GM23338 (cell line): ENCODE results near the gene BNIP5. TPM values are rescaled to one million over a fixed set of nuclear protein-coding genes. Genes with fewer than 3 reads are reported as not detected.

ENCODE experiments used
- ATAC-seq: fragments of 200-7000 bp; cut with Tn5 transposase; 3 replicates; pipeline ENCODE4 v1.9.1; 2020
- DNase-seq: peaks from one replicate; pipeline ENCODE4 v3.0.0-alpha.2; 2015; ENCODE audit warnings: low spot score
- H2AFZ ChIP-seq: fragments of 200-600 bp; sonication (generic); 2 replicates; pipeline ENCODE4 v1.8.0; 2016; ENCODE audit warnings: antibody characterized with exemption, mild to moderate bottlenecking, moderate library complexity
- H3F3A ChIP-seq: fragments of 200-600 bp; sonication (generic); replicated peaks from 2 replicates; pipeline ENCODE4 v1.8.0; 2017; ENCODE audit warnings: antibody characterized with exemption, mixed run types, low read depth
- H3K27ac ChIP-seq: fragments of 200-600 bp; sonication (generic); 2 replicates; pipeline ENCODE4 v1.6.1; 2016; ENCODE audit warnings: low read depth
- H3K27me3 ChIP-seq: fragments of 200-600 bp; sonication (generic); 2 replicates; pipeline ENCODE4 v1.8.0; 2016; ENCODE audit warnings: mild to moderate bottlenecking, mixed run types, moderate library complexity; ENCODE audit not compliant: insufficient read depth
- H3K36me3 ChIP-seq: fragments of 200-600 bp; sonication (generic); 2 replicates; pipeline ENCODE4 v1.8.0; 2016; ENCODE audit warnings: mild to moderate bottlenecking; ENCODE audit not compliant: insufficient read depth
- H3K4me1 ChIP-seq: fragments of 200-600 bp; sonication (generic); 2 replicates; pipeline ENCODE4 v1.8.0; 2016; ENCODE audit warnings: mild to moderate bottlenecking, moderate library complexity; ENCODE audit not compliant: insufficient read depth
- H3K4me2 ChIP-seq: fragments of 200-600 bp; sonication (generic); 2 replicates; pipeline ENCODE4 v1.7.1; 2017; ENCODE audit warnings: mixed run types
- H3K4me3 ChIP-seq: fragments of 200-600 bp; sonication (generic); 2 replicates; pipeline ENCODE4 v1.6.1; 2016; ENCODE audit warnings: mixed run types
- H3K79me2 ChIP-seq: fragments of 200-600 bp; sonication (generic); replicated peaks from 2 replicates; pipeline ENCODE4 v1.8.0; 2017; ENCODE audit warnings: mild to moderate bottlenecking; ENCODE audit not compliant: insufficient read depth
- H3K9me2 ChIP-seq: fragments of 200-600 bp; sonication (generic); 2 replicates; pipeline ENCODE4 v1.8.0; 2017; ENCODE audit not compliant: insufficient read depth
- H4K20me1 ChIP-seq: fragments of 200-600 bp; sonication (generic); replicated peaks from 2 replicates; pipeline ENCODE4 v1.8.0; 2017; ENCODE audit warnings: mild to moderate bottlenecking; ENCODE audit not compliant: insufficient read depth
- H3K27ac Mint-ChIP-seq: 2 replicates; pipeline ENCODE4 v1.8.0; 2020; ENCODE audit warnings: inconsistent platforms, mild to moderate bottlenecking, moderate library complexity, mixed read lengths
- H3K27me3 Mint-ChIP-seq: 3 replicates; pipeline ENCODE4 v1.8.0; 2022; ENCODE audit warnings: low read depth, mild to moderate bottlenecking, moderate library complexity, mixed read lengths, inconsistent platforms; ENCODE audit not compliant: insufficient read depth, poor library complexity
- H3K36me3 Mint-ChIP-seq: 3 replicates; pipeline ENCODE4 v1.8.0; 2021; ENCODE audit warnings: low read depth, mild to moderate bottlenecking, inconsistent platforms, moderate library complexity, mixed read lengths
- H3K4me1 Mint-ChIP-seq: 3 replicates; pipeline ENCODE4 v1.8.0; 2020; ENCODE audit warnings: mild to moderate bottlenecking, inconsistent platforms, mixed read lengths
- H3K4me3 Mint-ChIP-seq: 3 replicates; pipeline ENCODE4 v1.8.0; 2021; ENCODE audit warnings: moderate library complexity, mild to moderate bottlenecking, inconsistent platforms, mixed read lengths
- H3K9me3 Mint-ChIP-seq: 3 replicates; pipeline ENCODE4 v1.8.0; 2020; ENCODE audit warnings: moderate library complexity, mild to moderate bottlenecking, inconsistent platforms, mixed read lengths
- EZH2 ChIP-seq: fragments of 200-600 bp; sonication (generic); IDR thresholded peaks from one replicate; pipeline ENCODE4 v1.8.0; 2017; ENCODE audit warnings: antibody characterized with exemption, mild to moderate bottlenecking, low read depth; ENCODE audit not compliant: unreplicated experiment
- EZH2phosphoT487 ChIP-seq: fragments of 200-600 bp; sonication (generic); IDR thresholded peaks from one replicate; pipeline ENCODE4 v1.8.1; 2018; ENCODE audit warnings: antibody characterized with exemption; ENCODE audit not compliant: unreplicated experiment
- JUNB ChIP-seq: IDR thresholded peaks from one replicate; pipeline ENCODE4 v1.6.1; 2016; ENCODE audit warnings: antibody characterized with exemption; ENCODE audit not compliant: unreplicated experiment
- NANOG ChIP-seq: IDR thresholded peaks from 2 replicates; pipeline ENCODE4 v1.6.1; 2016; ENCODE audit warnings: antibody characterized with exemption, borderline replicate concordance
- STAT1 ChIP-seq: IDR thresholded peaks from one replicate; pipeline ENCODE4 v1.6.1; 2016; ENCODE audit warnings: antibody characterized with exemption; ENCODE audit not compliant: unreplicated experiment
- ZNF114 ChIP-seq: fragments of 250-450 bp; sonication (Bioruptor Pico); IDR thresholded peaks from 2 replicates; pipeline ENCODE4 v1.5.0; 2020; ENCODE audit warnings: mild to moderate bottlenecking, moderate library complexity
- polyA plus RNA-seq: library from polyadenylated mRNA; unstranded; fragments of >200 nt; fragmentation: Nextera tagmentation; extraction: Ambion mirVana; gene quantifications from 2 replicates; pipeline ENCODE4 v1.2.1, GENCODE V29; 2016
- total RNA-seq: library from RNA; depleted of rRNA; stranded (reverse); fragments of >200 nt; shearing (Covaris generic); gene quantifications from 2 replicates; pipeline ENCODE4 v1.2.3, GENCODE V29; 2014
- TF ChIP-seq, protein P1 (sequence below): fragments of 250-450 bp; sonication (Bioruptor Pico); IDR thresholded peaks from 2 replicates; pipeline ENCODE4 v1.5.0; 2020; ENCODE audit warnings: mild to moderate bottlenecking, moderate library complexity
- TF ChIP-seq, protein P2 (sequence below), 2 experiments: fragments of 200-600 bp in 1 of 2; sonication (generic) in 1 of 2; conservative IDR thresholded peaks; 2 replicates each; pipeline versions ENCODE4 v1.5.1 to v1.6.1; 2016 to 2017; ENCODE audit warnings: antibody characterized with exemption in 2 of 2, low read depth in 2 of 2, mild to moderate bottlenecking in 2 of 2, moderate library complexity in 1 of 2
- TF ChIP-seq, protein P3 (sequence below): IDR thresholded peaks from one replicate; pipeline ENCODE4 v1.6.1; 2018; ENCODE audit warnings: antibody characterized with exemption; ENCODE audit not compliant: unreplicated experiment

BNIP5 gene
- total and polyA plus RNA-seq, 2 experiments from 2014 or later = not detected

DNA sequence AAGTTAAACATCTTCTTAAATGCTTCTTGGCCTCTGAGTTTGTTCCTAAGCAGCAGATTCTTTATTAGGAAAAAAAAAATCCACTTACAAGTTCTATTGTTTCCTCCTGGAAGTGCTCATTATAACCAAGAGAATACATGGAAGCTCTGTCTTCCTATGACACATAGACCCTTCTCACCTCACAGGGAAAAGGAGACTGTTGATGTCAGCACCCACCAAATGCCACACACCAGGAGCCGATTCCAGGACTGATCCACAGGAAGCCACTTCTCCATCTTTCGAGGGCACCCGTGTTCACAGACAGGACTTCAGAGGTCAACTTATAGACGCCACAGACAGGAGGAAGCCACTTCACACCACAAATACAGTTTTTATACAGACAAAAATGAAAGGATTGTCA is 13.4 kb upstream of the BNIP5 start (continued):
- TF ChIP-seq, protein P1, sequence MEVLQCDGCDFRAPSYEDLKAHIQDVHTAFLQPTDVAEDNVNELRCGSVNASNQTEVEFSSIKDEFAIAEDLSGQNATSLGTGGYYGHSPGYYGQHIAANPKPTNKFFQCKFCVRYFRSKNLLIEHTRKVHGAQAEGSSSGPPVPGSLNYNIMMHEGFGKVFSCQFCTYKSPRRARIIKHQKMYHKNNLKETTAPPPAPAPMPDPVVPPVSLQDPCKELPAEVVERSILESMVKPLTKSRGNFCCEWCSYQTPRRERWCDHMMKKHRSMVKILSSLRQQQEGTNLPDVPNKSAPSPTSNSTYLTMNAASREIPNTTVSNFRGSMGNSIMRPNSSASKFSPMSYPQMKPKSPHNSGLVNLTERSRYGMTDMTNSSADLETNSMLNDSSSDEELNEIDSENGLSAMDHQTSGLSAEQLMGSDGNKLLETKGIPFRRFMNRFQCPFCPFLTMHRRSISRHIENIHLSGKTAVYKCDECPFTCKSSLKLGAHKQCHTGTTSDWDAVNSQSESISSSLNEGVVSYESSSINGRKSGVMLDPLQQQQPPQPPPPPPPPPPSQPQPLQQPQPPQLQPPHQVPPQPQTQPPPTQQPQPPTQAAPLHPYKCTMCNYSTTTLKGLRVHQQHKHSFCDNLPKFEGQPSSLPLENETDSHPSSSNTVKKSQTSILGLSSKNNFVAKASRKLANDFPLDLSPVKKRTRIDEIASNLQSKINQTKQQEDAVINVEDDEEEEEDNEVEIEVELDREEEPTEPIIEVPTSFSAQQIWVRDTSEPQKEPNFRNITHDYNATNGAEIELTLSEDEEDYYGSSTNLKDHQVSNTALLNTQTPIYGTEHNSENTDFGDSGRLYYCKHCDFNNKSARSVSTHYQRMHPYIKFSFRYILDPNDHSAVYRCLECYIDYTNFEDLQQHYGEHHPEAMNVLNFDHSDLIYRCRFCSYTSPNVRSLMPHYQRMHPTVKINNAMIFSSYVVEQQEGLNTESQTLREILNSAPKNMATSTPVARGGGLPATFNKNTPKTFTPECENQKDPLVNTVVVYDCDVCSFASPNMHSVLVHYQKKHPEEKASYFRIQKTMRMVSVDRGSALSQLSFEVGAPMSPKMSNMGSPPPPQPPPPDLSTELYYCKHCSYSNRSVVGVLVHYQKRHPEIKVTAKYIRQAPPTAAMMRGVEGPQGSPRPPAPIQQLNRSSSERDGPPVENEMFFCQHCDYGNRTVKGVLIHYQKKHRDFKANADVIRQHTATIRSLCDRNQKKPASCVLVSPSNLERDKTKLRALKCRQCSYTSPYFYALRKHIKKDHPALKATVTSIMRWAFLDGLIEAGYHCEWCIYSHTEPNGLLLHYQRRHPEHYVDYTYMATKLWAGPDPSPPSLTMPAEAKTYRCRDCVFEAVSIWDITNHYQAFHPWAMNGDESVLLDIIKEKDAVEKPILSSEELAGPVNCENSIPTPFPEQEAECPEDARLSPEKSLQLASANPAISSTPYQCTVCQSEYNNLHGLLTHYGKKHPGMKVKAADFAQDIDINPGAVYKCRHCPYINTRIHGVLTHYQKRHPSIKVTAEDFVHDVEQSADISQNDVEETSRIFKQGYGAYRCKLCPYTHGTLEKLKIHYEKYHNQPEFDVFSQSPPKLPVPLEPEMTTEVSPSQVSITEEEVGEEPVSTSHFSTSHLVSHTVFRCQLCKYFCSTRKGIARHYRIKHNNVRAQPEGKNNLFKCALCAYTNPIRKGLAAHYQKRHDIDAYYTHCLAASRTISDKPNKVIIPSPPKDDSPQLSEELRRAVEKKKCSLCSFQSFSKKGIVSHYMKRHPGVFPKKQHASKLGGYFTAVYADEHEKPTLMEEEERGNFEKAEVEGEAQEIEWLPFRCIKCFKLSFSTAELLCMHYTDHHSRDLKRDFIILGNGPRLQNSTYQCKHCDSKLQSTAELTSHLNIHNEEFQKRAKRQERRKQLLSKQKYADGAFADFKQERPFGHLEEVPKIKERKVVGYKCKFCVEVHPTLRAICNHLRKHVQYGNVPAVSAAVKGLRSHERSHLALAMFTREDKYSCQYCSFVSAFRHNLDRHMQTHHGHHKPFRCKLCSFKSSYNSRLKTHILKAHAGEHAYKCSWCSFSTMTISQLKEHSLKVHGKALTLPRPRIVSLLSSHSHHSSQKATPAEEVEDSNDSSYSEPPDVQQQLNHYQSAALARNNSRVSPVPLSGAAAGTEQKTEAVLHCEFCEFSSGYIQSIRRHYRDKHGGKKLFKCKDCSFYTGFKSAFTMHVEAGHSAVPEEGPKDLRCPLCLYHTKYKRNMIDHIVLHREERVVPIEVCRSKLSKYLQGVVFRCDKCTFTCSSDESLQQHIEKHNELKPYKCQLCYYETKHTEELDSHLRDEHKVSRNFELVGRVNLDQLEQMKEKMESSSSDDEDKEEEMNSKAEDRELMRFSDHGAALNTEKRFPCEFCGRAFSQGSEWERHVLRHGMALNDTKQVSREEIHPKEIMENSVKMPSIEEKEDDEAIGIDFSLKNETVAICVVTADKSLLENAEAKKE (CRISPR knock-in tag) = no peak

DNA sequence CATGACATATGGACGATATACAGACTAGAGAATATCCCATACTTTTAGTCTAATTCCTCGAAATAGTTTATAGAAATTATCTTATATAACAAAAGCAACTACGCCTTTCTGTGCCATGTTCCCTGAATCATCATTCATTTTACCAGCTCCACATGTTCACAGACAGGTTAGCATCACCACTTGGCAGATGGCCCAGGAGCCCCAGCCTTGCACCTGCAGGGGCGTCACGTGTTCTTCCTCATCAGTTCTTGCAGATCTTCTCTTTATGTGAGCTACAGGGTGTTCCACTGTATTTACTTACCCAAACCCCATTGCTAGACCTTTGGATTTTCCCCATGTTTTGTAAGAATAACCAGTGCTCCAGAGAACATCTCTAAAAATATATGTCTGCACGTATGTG is 12.6 kb upstream of the BNIP5 start:
- Histone ChIP-seq H3K4me2 (no peak overlapping the region), H3K4me3 (no peak overlapping the region), H3K79me2 (no peaks in the 10 kb centered on the region), H3K27me3 (no peaks in the 10 kb centered on the region), H3K4me1 (no peaks in the 10 kb centered on the region; the same call in 1 of the 2 replicates), H2AFZ (no peak overlapping the region), H3F3A (no peaks in the 10 kb centered on the region), H4K20me1 (no peaks in the 10 kb centered on the region), H3K36me3 (no peaks in the 10 kb centered on the region), H3K27ac (no peak overlapping the region), H3K9me2 (no peaks in the 10 kb centered on the region)
- DNase-seq (no peak), ATAC-seq (no peak)
- Mint-ChIP-seq H3K4me1 (peaks cover 4% of the 10 kb centered on the region; the same call in 2 of the 3 replicates), H3K36me3 (no peaks in the 10 kb centered on the region), H3K27me3 (peaks cover 11% of the 10 kb centered on the region), H3K4me3 (no peak overlapping the region), H3K27ac (no peak overlapping the region), H3K9me3 (no peaks in the 10 kb centered on the region; the same call in 1 of the 3 replicates)
- TF ChIP-seq STAT1 (no peak), EZH2 (no peak), NANOG (no peak), ZNF114 (no peak), JUNB (no peak), EZH2phosphoT487 (no peak)
- TF ChIP-seq, protein P2, sequence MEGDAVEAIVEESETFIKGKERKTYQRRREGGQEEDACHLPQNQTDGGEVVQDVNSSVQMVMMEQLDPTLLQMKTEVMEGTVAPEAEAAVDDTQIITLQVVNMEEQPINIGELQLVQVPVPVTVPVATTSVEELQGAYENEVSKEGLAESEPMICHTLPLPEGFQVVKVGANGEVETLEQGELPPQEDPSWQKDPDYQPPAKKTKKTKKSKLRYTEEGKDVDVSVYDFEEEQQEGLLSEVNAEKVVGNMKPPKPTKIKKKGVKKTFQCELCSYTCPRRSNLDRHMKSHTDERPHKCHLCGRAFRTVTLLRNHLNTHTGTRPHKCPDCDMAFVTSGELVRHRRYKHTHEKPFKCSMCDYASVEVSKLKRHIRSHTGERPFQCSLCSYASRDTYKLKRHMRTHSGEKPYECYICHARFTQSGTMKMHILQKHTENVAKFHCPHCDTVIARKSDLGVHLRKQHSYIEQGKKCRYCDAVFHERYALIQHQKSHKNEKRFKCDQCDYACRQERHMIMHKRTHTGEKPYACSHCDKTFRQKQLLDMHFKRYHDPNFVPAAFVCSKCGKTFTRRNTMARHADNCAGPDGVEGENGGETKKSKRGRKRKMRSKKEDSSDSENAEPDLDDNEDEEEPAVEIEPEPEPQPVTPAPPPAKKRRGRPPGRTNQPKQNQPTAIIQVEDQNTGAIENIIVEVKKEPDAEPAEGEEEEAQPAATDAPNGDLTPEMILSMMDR (conservative IDR thresholded peaks at IDR 0.05; ENCODE audit: low read depth in 2 of 2) = no peak
- TF ChIP-seq, protein P3, sequence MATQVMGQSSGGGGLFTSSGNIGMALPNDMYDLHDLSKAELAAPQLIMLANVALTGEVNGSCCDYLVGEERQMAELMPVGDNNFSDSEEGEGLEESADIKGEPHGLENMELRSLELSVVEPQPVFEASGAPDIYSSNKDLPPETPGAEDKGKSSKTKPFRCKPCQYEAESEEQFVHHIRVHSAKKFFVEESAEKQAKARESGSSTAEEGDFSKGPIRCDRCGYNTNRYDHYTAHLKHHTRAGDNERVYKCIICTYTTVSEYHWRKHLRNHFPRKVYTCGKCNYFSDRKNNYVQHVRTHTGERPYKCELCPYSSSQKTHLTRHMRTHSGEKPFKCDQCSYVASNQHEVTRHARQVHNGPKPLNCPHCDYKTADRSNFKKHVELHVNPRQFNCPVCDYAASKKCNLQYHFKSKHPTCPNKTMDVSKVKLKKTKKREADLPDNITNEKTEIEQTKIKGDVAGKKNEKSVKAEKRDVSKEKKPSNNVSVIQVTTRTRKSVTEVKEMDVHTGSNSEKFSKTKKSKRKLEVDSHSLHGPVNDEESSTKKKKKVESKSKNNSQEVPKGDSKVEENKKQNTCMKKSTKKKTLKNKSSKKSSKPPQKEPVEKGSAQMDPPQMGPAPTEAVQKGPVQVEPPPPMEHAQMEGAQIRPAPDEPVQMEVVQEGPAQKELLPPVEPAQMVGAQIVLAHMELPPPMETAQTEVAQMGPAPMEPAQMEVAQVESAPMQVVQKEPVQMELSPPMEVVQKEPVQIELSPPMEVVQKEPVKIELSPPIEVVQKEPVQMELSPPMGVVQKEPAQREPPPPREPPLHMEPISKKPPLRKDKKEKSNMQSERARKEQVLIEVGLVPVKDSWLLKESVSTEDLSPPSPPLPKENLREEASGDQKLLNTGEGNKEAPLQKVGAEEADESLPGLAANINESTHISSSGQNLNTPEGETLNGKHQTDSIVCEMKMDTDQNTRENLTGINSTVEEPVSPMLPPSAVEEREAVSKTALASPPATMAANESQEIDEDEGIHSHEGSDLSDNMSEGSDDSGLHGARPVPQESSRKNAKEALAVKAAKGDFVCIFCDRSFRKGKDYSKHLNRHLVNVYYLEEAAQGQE = no peak
